HG03354 (cell line): ENCODE data around the gene DPP4.
"Not testable (repeated sequence)": the region's sequence is repeated elsewhere in the genome, so short reads cannot be mapped to it uniquely, and the experiment has no call there.

Experiments used
- ATAC-seq: cut with Tn5 transposase; IDR thresholded peaks from one replicate; pipeline ENCODE4 v1.9.1; 2021; ENCODE audit warnings: mild to moderate bottlenecking; ENCODE audit not compliant: unreplicated experiment, poor library complexity, severe bottlenecking

Gene DPP4

DNA sequence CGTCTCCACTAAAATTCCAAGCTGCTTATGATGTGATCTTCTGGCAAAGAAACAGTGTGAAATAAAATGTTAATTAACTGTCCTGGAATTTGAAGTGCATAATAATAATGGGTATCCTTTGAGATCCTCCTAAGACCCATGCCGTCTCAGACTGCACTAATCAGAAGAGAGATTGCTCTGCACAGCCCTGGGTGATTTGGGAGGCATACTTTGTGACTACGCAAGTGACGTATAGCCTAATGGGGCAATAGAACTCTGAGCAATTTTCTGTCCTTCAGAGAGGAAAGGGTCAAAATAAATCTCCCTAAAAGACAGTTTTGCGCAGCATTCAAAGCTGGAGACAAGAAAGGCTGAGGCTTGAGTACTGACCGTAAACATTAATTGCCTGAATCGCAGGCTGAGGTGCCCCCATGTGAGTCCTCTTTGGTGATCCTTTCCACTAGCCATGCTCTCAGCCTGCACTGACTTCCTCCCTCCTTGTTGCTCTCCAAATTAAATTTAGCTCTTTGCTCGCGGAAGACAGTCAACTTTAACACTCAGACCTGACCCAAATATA lies 76.0 kb downstream of the DPP4 start:
- ATAC-seq, result no peak

DNA sequence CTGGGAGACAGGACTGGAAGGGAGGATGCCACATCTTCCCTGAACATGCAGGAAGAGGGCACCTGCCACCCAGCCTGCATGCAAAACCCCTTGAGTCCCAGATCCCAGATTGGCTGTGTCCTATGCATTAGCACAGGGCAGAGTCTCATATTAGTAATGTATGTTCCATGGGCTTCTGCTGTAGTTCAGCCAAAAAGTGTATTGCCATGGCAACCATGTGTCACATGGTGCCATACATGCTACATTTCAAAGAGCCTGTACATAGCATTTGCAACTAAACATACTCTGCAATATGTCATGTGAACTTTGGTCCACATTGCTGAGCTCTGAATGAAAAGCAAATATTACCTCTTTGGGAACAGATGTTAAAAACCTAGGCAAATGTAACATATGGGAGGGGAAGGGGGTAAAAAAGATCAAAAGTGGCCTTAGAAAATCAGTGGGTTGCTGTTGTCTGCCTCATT lies 78.4 kb downstream of the DPP4 start:
- peak; percentile 37 for ATAC-seq

DNA sequence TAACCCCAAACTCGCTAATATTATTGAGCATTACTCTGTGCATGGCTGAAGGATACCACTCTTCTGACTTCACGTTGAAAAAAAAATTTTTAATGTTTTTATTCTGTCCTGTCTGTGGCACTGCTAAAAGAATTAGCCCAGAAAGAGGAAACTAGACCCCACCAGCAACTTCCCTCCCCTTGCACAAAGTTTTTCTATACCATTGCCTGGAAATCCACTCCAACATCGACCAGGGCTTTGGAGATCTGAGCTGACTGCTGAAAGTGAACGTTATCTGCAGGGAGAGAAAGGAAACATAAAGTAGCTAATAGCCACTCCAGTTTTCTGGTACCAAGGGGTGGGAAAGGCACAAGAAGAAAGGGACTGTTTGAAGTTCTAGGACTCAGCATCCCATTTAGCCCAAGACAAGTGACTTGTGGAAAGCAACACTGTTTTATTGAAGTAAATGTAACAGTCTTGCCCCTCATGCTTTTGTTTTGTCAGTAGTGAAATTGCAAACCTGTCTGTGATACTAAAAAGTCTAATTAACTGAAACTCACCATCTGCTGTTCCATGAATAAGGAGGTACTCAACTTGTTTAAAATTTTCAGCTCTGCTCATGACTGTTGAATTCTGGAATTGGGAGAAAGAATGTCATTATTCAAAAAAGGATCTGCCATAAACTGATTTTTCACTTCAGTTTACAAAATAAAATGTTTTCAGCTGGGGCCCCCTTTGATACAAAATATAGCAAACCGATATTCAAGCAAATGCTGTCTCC lies 79.1 kb downstream of the DPP4 start:
- no peak for ATAC-seq

DNA sequence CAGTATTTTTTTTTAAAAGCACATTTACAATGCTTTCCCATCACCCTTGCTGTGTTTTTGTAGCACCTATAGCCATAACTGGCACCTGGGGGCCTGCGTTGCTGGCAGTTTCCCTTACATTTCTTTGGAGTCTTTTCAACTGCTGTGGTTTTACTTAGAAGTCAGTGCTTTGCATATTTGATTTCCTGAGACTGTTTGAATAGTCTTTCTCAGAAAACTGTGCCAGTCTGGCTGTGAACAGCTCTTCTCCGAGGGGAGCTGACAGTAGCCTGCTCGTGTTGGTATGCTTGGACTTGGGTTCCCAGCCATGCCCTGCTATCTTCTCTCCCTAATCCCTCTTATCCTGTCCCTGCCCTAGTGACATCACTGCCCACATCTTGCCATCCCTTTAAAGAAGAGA lies 81.5 kb downstream of the DPP4 start:
- ATAC-seq, result peak; percentile 62

DNA sequence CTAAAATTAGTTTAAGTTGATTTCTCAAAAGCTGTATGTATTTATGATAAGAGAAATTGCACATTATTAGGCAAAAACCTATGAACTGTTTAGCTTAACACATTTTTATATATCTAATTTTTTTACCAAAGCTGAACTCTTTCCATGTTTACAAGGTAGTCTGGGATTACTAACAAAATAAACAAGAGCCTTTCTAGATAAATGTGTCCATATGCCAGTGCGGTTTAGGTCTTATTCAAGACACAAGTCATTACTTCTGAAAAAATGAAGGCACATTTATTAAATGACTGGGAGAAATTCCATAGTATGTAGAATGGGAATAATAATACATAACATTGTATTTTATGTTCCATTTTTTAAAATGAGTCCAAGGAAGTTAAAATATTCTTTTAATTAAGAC lies 82.0 kb downstream of the DPP4 start:
- ATAC-seq, result no peak

DNA sequence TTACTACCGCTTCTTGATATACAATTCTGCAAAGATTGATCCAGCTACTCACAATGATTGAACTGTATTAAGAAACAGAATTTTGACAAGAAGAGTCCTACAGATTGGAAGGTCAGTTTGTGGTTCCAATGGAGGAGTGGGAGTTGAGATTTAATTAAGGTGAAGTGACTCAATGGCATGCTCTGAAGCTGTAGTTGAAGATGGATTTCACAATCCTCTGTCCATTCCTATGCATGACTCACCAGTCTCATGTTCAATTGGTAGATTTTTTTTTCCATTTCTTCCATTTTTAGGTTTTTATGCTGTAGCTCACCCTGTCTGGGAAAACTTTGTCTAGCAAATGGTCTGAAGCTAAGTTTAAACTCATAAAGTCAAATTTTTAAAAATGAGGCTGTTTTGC lies 83.3 kb downstream of the DPP4 start:
- no peak for ATAC-seq

DNA sequence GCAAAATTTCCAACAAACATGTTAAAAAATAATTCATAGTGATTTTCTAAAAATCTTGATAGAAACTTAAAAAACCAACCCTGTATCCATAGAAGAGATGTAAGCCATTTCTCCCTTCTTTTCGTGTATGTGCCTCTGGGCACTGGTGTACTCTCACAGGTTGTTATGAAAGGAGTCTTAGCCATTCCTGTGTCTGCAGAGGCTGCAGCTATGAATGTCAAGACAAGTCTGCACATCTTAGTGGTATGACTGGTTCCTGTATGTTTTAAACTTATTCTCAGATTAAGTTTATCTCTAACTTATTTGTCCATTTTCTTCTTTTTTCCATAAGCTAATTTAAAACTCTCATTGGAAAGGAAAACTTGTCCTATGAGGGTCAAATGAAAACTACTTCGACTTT lies 84.0 kb downstream of the DPP4 start:
- no peak for ATAC-seq

DNA sequence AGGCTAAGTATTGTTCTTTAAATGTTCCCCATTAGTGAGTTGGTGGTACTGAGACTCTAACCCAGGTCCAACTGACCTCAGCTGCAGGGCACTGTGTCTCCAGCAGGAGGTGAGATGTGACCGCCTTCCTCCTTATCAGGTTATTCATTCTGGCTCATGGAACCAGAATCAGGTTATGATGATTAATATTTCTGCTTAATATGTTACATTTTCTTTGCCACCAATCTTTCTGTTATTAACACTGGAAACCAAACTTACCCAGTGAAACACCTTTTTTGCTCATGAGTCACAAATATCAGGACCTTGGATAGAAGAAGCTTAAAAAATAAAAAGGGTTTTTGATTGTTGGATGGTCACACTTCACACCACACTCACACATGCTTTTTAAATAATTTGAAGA lies 85.4 kb downstream of the DPP4 start:
- peak; percentile 65 for ATAC-seq

DNA sequence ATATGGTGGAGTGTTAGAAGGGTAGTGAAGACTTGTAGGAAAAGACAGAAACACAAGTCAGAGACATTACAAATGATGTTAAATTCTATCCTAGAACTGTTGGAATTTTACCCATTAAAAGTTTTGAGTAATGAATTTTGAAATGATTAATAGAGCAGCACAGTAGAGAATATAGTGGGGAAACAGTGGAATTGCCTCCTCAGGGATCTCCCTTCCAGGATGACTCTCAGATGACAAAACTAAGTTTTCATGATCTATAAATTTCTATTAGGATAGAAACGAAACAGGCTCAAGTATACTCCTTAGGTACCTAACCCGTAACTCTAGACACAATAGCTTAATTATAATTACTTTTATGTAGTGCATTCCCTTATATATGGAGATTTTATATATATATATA lies 86.7 kb downstream of the DPP4 start:
- no peak for ATAC-seq

DNA sequence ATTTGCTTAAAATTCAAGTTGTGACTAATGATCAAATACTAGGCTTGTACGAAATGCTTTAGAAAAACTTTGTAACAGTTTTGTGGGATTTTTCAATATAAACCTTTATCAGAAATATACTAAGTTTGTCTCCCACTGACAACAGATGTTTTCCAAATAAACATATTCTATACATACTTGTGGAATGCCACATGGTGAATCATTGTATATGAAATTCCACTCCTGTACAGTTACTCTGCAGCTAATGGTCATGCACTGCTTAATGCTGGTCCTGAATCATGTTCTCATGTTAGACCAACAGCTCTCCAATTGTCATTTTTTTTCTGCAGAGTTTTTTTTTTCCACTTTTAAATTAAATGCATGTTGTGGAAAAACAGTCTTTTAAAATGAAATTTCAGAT lies 90.1 kb downstream of the DPP4 start:
- ATAC-seq, result no peak

DNA sequence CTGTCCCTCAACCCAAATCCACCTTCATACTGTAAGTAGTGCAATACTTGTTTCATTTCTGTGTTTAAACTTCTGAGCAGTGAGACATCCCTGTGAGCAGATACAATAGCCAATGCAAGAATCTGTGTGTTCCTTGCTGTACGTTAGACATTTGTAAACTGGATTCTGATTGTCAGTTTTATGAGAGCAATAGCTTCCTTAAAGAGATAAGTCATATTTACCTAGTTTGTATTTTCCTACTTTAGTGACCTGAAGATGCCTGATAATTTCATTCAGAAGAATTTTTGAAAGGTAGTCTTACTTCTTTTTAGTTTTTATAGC lies 90.7 kb downstream of the DPP4 start:
- ATAC-seq, result no peak

DNA sequence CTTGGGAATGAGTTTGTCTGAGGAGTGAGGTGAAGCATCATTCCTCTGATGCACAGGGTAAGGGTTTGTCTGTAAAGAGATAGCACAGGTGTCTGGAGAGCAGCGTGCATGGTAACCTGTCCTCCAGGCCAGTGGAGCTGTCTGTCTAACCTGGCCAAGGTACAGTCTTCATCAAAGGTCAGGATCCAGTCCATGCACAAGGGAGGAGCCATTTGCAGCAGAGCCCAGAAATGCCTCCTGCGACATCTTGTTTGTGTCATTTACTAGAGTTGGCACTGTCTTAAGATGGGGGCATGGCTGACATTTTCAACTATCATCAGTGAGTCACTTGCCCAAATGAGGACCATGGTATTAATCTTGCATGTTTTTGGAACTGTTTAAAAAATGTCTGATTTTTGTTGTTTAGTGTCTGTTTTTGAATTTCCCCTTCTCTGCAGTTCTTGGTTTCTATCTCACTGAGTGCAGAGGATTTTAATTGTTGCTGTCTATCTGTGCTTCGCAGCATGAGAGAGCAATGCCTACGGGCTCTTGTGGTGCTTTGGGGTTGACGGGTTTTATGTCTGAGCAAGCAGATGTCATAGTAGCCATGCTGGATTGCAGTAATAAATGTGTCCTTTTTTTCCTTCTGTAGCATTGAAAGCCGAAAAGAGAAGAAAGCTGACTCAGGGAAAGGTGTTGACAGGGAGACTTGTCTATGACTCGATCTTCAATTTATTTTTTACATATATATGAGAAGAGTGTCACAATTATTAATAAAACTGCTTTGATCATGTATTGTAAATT lies 91.3 kb downstream of the DPP4 start:
- no peak for ATAC-seq

DNA sequence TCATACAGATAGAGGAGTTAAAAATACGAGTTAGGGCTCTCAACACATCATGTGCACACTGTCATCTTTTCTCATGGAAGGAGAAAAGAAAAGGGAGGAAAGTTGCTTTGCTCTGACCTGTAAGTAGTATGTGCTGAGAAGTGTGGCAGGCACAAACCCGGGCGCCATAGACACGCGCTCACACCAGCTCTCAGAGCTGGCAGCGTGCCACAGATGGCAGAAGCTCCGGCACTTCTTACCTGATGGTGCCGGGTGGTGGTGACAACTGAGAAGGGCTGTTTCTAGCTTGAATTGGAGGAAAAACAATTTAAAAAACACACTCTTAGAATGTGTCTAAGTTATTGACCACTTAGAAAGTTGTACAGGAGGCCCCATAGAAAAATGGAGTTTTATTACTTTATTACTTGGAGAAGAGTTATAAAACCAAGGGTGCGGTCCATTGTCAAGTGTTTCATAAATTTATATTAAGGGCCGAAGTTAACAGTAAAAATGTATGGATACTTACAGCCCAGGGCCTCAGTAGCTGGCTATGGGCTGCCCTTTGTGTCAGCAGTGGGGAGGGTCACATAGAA lies 92.2 kb downstream of the DPP4 start:
- no peak for ATAC-seq

DNA sequence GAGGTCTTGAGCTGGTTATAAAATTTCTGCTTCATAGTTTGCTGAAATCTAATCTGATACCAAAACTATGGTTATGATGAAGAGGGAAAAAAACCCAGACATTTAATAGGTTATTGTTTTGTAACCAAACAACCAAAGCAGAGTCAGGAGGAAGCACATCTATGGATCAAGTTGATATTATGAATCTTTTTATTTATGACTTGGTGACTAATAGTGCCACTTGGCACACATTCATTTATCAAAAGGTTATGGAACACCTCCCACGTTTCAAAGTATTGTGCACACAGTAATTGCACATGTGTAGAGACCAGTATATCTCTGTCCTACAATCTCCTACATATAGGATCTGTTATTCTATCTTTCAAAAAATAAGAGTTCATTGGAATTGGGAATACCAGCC lies 93.0 kb downstream of the DPP4 start:
- ATAC-seq, result no peak

DNA sequence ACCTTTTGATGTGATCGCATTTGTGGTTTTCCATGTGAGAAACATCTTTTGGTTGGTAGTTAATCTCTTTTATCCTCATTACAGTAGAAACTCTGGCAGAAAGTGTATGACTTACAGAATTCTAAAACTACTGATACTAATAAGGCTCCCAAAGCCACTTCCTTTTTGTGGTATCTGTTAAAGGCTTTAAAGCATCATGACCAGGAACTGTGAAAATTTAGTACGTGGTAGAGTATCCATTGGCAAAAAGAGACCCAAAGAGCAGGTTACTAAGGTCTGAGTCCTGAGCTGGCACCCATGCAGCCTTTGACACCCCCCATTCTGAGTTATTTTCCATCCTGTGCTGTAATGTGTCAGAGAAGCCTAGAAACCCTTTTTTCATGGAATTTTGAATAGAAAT lies 94.5 kb downstream of the DPP4 start:
- ATAC-seq, result no peak

DNA sequence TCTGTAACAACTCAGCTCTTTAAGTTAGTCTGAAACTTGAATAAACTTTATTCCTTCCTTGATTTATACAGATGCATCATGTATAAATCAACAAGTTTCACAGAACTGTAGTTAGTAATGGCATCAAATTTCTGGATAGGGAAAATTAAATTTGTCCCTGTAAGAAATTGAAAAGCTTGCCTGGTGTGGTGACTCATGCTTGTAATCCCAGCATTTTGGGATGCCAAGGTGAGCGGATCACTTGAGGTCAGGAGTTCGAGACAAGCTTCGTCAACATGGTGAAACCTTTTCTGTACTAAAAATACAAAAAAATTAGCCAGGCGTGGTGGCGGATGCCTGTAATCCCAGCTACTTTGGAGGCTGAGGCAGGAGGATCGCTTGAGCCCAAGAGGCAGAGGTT lies 96.1 kb downstream of the DPP4 start:
- not testable (repeated sequence) for ATAC-seq

DNA sequence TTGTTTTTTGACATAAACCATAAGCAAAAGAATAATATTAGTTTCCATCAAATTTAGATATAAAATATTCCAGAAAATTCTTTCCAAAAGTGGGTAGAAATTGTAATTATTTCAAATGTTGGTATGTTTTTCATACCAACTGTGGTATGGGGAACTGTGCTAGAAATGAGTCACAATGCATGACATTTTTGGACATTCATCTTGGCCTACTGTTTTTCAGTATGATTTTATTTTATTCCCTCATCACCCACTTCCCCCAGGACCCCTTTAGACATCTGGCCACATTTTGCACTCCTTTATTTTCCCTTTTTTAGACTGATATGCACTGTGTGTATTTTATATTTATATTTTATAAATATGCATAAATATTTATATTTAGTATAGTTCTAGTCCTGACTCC lies 97.1 kb downstream of the DPP4 start:
- ATAC-seq, result no peak

DNA sequence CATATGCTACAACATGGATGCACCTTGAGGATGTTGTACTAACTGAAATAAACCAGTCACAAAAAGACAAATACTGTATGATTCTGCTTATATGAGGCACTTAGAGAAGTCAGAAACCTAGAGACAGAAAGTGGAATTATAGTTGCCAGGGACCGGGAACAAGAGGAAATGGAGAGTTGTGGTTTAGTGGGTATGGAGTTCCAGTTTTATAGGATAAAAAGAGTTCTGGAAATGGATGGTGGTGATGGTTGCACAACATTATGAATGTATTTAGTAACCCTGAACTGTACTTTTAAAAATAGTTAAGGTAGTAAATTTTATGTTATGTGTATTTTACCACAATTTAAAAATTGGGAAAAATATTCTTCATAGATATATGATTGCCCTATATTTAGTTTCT lies 97.7 kb downstream of the DPP4 start:
- ATAC-seq, result no peak

DNA sequence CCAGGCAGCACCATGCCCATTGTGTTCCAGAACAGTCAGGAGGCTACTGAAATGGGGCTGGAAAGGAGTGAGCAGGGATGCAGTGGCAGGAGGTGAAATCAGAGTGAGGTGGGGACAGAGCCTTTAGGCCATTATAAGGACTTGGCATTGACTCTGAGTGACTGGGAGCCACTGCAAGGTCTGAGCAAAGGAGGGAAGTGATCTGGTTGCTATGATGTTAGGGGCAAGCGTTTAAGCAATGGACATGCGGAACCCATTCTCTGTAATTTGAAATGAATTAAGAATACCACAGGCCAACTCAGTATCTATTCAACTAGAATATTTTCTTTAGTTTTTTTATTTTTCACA lies 98.2 kb downstream of the DPP4 start:
- no peak for ATAC-seq

DNA sequence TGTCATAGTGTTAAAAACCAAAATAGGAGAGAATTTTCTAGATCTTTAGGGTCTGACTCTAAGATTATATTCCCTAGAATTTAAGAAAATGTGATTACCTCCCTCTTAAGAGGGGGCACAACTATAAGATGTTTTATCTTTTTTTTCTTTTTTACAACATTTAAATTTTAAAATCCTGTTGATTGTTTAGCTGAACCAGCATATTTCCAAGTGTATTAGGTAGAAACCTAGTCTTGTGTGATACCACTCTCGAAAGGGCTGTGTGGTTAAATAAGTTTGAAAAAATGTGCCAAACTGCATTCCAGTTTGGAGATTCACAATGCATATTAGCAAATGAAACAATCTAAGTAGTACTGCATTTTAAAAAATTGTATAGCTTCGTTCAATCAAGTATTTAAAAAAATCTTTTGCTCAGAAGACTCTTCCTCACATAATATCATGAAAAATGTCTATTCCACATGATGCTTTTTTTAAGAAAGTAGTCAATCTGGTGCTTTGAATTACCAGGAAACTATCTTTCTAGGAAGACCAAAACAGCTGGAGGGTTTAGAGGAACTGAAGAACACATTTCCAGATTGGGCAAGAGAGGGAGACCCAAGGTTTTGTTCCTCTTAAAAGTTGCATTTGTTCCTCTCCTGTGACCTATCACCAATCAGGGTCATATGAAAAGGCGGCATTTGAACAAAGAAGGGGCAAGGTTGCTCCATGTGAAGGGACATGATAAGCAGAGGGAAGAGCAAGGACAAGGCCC lies 98.8 kb downstream of the DPP4 start:
- ATAC-seq, result no peak
